Spinal cord (tissue), 10 donors: ENCODE results near the gene CHPF2. TPM values are rescaled to one million over a fixed set of nuclear protein-coding genes. Genes with fewer than 3 reads are reported as not detected.
A peak's percentile ranks its signal among the peaks of the same experiment; 100 is the strongest.

Source experiments
- DNase-seq, 6 donors: peaks; one replicate each; pipeline versions ENCODE4 v3.0.0 to v3.0.0-alpha.2; 2013 to 2015; ENCODE audit warnings: low spot score in 6 of 6, low read depth in 4 of 6
- H3K27ac ChIP-seq: one replicate; pipeline ENCODE4 v1.5.1; 2013; ENCODE audit warnings: low read depth, low read length, control low read depth
- H3K27me3 ChIP-seq: one replicate; pipeline ENCODE4 v1.6.1; 2013; ENCODE audit warnings: low read length; ENCODE audit not compliant: control insufficient read depth, insufficient read depth
- H3K36me3 ChIP-seq: one replicate; pipeline ENCODE4 v1.6.1; 2013; ENCODE audit warnings: low read length; ENCODE audit not compliant: control insufficient read depth, insufficient read depth
- H3K4me1 ChIP-seq: one replicate; pipeline ENCODE4 v1.6.1; 2013; ENCODE audit warnings: low read length; ENCODE audit not compliant: control insufficient read depth, insufficient read depth
- H3K4me3 ChIP-seq: one replicate; pipeline ENCODE4 v1.5.1; 2013; ENCODE audit warnings: low read depth, low read length, control low read depth
- H3K9me3 ChIP-seq: one replicate; pipeline ENCODE4 v1.6.1; 2013; ENCODE audit warnings: low read length; ENCODE audit not compliant: control insufficient read depth, insufficient read depth
- WGBS: methylation state at CpG from one replicate; pipeline ENCODE4 v1.1.5; 2013; ENCODE audit warnings: missing lambda C conversion rate; ENCODE audit not compliant: insufficient coverage; 5-methylcytosine and 5-hydroxymethylcytosine counted together
- polyA plus RNA-seq, 2 donors: library from polyadenylated mRNA; unstranded; fragments of 120-200 nt; gene quantifications; one replicate each; pipeline ENCODE4 v1.2.1, GENCODE V29; 2013; ENCODE audit not compliant: insufficient read length in 2 of 2
- total RNA-seq, 2 donors: library from RNA; depleted of rRNA in 1 of 2; stranded (reverse); fragments of 120-200 nt in 1 of 2; fragments of >200 nt in 1 of 2; gene quantifications; one replicate each; pipeline versions ENCODE4 v1.2.3 to v1.2.4, GENCODE V29; 2013 to 2014
- donor health status: healthy.

CHPF2 gene
- total and polyA plus RNA-seq, 4 donors: 19.7 to 25.5 (median 23.6) TPM

- WGBS: 96% methylated on average over 11 of the region's 14 CpGs
- Histone ChIP-seq H3K4me3 (no peak overlapping the region), H3K9me3 (no peaks in the 10 kb centered on the region), H3K27ac (no peak overlapping the region), H3K4me1 (peaks cover under 1% of the 10 kb centered on the region), H3K27me3 (no peaks in the 10 kb centered on the region), H3K36me3 (no peaks in the 10 kb centered on the region)
- DNase-seq: no peak
Observed at GRCh38 chr7:151193203-151193978, 38.9 kb upstream of the CHPF2 start.

- H3K4me3 ChIP-seq: no peak overlapping the region
- H3K9me3 ChIP-seq: no peaks in the 10 kb centered on the region
- peaks cover 8% of the 10 kb centered on the region for H3K4me1 ChIP-seq
- DNase-seq: no peak
- 96% methylated on average over 4 of the region's 7 CpGs for WGBS
- no peaks in the 10 kb centered on the region for H3K36me3 ChIP-seq
- H3K27ac ChIP-seq: no peak overlapping the region
- H3K27me3 ChIP-seq: no peaks in the 10 kb centered on the region
Observed at GRCh38 chr7:151194188-151194587, 38.1 kb upstream of the CHPF2 start.

GRCh38 chr7:151195616-151196450 is 36.5 kb upstream of the CHPF2 start:
- WGBS: 71% methylated on average over 10 of the region's 19 CpGs
- Histone ChIP-seq H3K4me3 (no peak overlapping the region), H3K4me1 (peaks cover 22% of the 10 kb centered on the region), H3K9me3 (no peaks in the 10 kb centered on the region), H3K27me3 (no peaks in the 10 kb centered on the region), H3K36me3 (no peaks in the 10 kb centered on the region), H3K27ac (no peak overlapping the region)
- DNase-seq: no peak

GRCh38 chr7:151197932-151198331 is 34.4 kb upstream of the CHPF2 start:
- H3K27ac ChIP-seq: no peak overlapping the region
- H3K36me3 ChIP-seq: no peaks in the 10 kb centered on the region
- no peak overlapping the region for H3K4me3 ChIP-seq
- no peak for DNase-seq
- H3K27me3 ChIP-seq: no peaks in the 10 kb centered on the region
- peaks cover 22% of the 10 kb centered on the region for H3K4me1 ChIP-seq
- H3K9me3 ChIP-seq: no peaks in the 10 kb centered on the region

GRCh38 chr7:151198945-151199848 is 33.1 kb upstream of the CHPF2 start:
- peak overlapping the region; percentile 66 for H3K27ac ChIP-seq
- H3K36me3 ChIP-seq: no peaks in the 10 kb centered on the region
- H3K27me3 ChIP-seq: peaks cover 3% of the 10 kb centered on the region
- WGBS: 7% methylated on average over 20 of the region's 30 CpGs
- no peaks in the 10 kb centered on the region for H3K9me3 ChIP-seq
- DNase-seq: peak; percentile 17 to 93 (median 38)
- H3K4me1 ChIP-seq: peaks cover 22% of the 10 kb centered on the region
- no peak overlapping the region for H3K4me3 ChIP-seq

GRCh38 chr7:151201344-151201743 is 30.9 kb upstream of the CHPF2 start:
- Histone ChIP-seq H3K4me3 (no peak overlapping the region), H3K27ac (no peak overlapping the region), H3K36me3 (no peaks in the 10 kb centered on the region), H3K27me3 (peaks cover 10% of the 10 kb centered on the region), H3K4me1 (peaks cover 22% of the 10 kb centered on the region), H3K9me3 (no peaks in the 10 kb centered on the region)
- no peak for DNase-seq
- 77% methylated on average over 2 of the region's 3 CpGs for WGBS

- Histone ChIP-seq H3K27ac (no peak overlapping the region), H3K4me1 (peaks cover 22% of the 10 kb centered on the region), H3K4me3 (no peak overlapping the region), H3K9me3 (no peaks in the 10 kb centered on the region), H3K27me3 (peaks cover 10% of the 10 kb centered on the region), H3K36me3 (no peaks in the 10 kb centered on the region)
- WGBS: 86% methylated on average over 4 of the region's 4 CpGs
- no peak for DNase-seq
Observed at GRCh38 chr7:151201751-151202150, 30.5 kb upstream of the CHPF2 start.

- DNase-seq: no peak
- Histone ChIP-seq H3K4me1 (peaks cover 22% of the 10 kb centered on the region), H3K4me3 (no peak overlapping the region), H3K27ac (no peak overlapping the region), H3K9me3 (no peaks in the 10 kb centered on the region), H3K36me3 (no peaks in the 10 kb centered on the region), H3K27me3 (peaks cover 10% of the 10 kb centered on the region)
- WGBS: 96% methylated on average over 8 of the region's 9 CpGs
Observed at GRCh38 chr7:151202836-151203235, 29.4 kb upstream of the CHPF2 start.

GRCh38 chr7:151204383-151205032 is 27.8 kb upstream of the CHPF2 start:
- no peak for DNase-seq
- Histone ChIP-seq H3K27me3 (peaks cover 10% of the 10 kb centered on the region), H3K36me3 (no peaks in the 10 kb centered on the region), H3K4me3 (no peak overlapping the region), H3K27ac (no peak overlapping the region), H3K9me3 (no peaks in the 10 kb centered on the region), H3K4me1 (peaks cover 10% of the 10 kb centered on the region)
- 70% methylated on average over 48 of the region's 48 CpGs for WGBS
